ENCODE measurements around the gene FBXO28. TPM values are rescaled to one million over a fixed set of nuclear protein-coding genes. Genes with fewer than 3 reads are reported as not detected.

Gene FBXO28
- total and polyA plus RNA-seq, 8 donors: 4.6 to 44.2 (median 9.6) TPM

GRCh38 chr1:224198572-224198971 lies 84.7 kb downstream of the FBXO28 start:
- DNase-seq: no peak
- no peaks in the 10 kb centered on the region for H3K9me3 ChIP-seq
- H3K4me3 ChIP-seq: no peak overlapping the region
- intact Hi-C loops (cut with DNase I; ENCODE audit: low total_unique reads): no loop called here
- H3K27ac ChIP-seq: no peak overlapping the region
- peaks cover 0 to 17% (median 10%) of the 10 kb centered on the region in 4 donors for H3K36me3 ChIP-seq
- peaks cover 6 to 35% (median 20%) of the 10 kb centered on the region in 4 donors for H3K4me1 ChIP-seq
- WGBS, 5 donors: 91 to 94% (median 92%) methylated on average over 4 of the region's 4 CpGs
- TF ChIP-seq EP300 (IDR thresholded peaks at IDR 0.05) (no peak), POLR2A (IDR thresholded peaks at IDR 0.05) (no peak), CTCF (IDR thresholded peaks at IDR 0.05) (no peak), POLR2AphosphoS5 (IDR thresholded peaks at IDR 0.05) (no peak)
- H3K27me3 ChIP-seq: no peaks in the 10 kb centered on the region

- Histone ChIP-seq H3K27ac (peak overlapping the region in 1 of 5 donors; percentile 4), H3K4me1 (peaks cover 15 to 46% (median 30%) of the 10 kb centered on the region in 4 donors), H3K9me3 (no peaks in the 10 kb centered on the region), H3K4me3 (no peak overlapping the region), H3K27me3 (no peaks in the 10 kb centered on the region), H3K36me3 (peaks cover 0 to 9% (median 0%) of the 10 kb centered on the region in 4 donors)
- 37 to 51% (median 42%) methylated on average over 2 of the region's 2 CpGs for WGBS, 5 donors
- intact Hi-C loops (cut with DNase I; ENCODE audit: low total_unique reads): no loop called here
- TF ChIP-seq POLR2AphosphoS5 (IDR thresholded peaks at IDR 0.05): no peak
- no peak for TF ChIP-seq CTCF (IDR thresholded peaks at IDR 0.05)
- no peak for TF ChIP-seq POLR2A (IDR thresholded peaks at IDR 0.05)
- TF ChIP-seq EP300 (IDR thresholded peaks at IDR 0.05): no peak
- DNase-seq: no peak
Observed at GRCh38 chr1:224199679-224200078, 85.8 kb downstream of the FBXO28 start.

- peaks cover 24 to 48% (median 37%) of the 10 kb centered on the region in 4 donors for H3K4me1 ChIP-seq
- peak in 1 of 2 donors; percentile 46 for DNase-seq
- intact Hi-C loops (cut with DNase I; ENCODE audit: low total_unique reads): no loop called here
- H3K9me3 ChIP-seq: no peaks in the 10 kb centered on the region
- TF ChIP-seq POLR2AphosphoS5 (IDR thresholded peaks at IDR 0.05) (no peak), EP300 (IDR thresholded peaks at IDR 0.05) (no peak), POLR2A (IDR thresholded peaks at IDR 0.05) (no peak), CTCF (IDR thresholded peaks at IDR 0.05) (no peak)
- WGBS, 5 donors: 68 to 83% (median 72%) methylated on average over 5 of the region's 5 CpGs
- H3K27ac ChIP-seq: no peak overlapping the region
- no peak overlapping the region for H3K4me3 ChIP-seq
- H3K36me3 ChIP-seq: no peaks in the 10 kb centered on the region
- H3K27me3 ChIP-seq: no peaks in the 10 kb centered on the region
Observed at GRCh38 chr1:224201383-224201782, 87.5 kb downstream of the FBXO28 start.

- no peak overlapping the region for H3K27ac ChIP-seq
- 84 to 96% (median 93%) methylated on average over 4 of the region's 4 CpGs for WGBS, 5 donors
- no peak for TF ChIP-seq CTCF (IDR thresholded peaks at IDR 0.05)
- no peak for TF ChIP-seq EP300 (IDR thresholded peaks at IDR 0.05)
- TF ChIP-seq POLR2AphosphoS5 (IDR thresholded peaks at IDR 0.05): no peak
- TF ChIP-seq POLR2A (IDR thresholded peaks at IDR 0.05): no peak
- H3K36me3 ChIP-seq: no peaks in the 10 kb centered on the region
- intact Hi-C loops (cut with DNase I; ENCODE audit: low total_unique reads): no loop called here
- no peak for DNase-seq
- peaks cover 19 to 48% (median 37%) of the 10 kb centered on the region in 4 donors for H3K4me1 ChIP-seq
- no peaks in the 10 kb centered on the region for H3K9me3 ChIP-seq
- no peaks in the 10 kb centered on the region for H3K27me3 ChIP-seq
- H3K4me3 ChIP-seq: no peak overlapping the region
Observed at GRCh38 chr1:224201853-224202252, 87.9 kb downstream of the FBXO28 start.

Measured in stomach (tissue), 9 donors.